ENCODE measurements around the gene CHD2. TPM values are rescaled to one million over a fixed set of nuclear protein-coding genes. Genes with fewer than 3 reads are reported as not detected.

CHD2 gene
- total RNA-seq, 2 experiments from 2014 or later: 92.8 to 95.7 TPM

GRCh38 chr15:92944946-92945521 is 44.9 kb downstream of the CHD2 start:
- H3K4me3 Mint-ChIP-seq: no peak overlapping the region

GRCh38 chr15:92947071-92947730 is 47.1 kb downstream of the CHD2 start:
- DNase-seq: no peak
- H3K4me3 Mint-ChIP-seq: no peak overlapping the region
- H3K9me3 Mint-ChIP-seq: peaks cover 33% of the 10 kb centered on the region
- peaks cover 9% of the 10 kb centered on the region for H3K4me1 Mint-ChIP-seq
- no peaks in the 10 kb centered on the region for H3K27me3 Mint-ChIP-seq
- no peak overlapping the region for H3K27ac Mint-ChIP-seq
- peaks cover 92% of the 10 kb centered on the region for H3K36me3 Mint-ChIP-seq

More at GRCh38 chr15:92944946-92945521, 44.9 kb downstream of the CHD2 start:
- Mint-ChIP-seq H3K4me1 (peaks cover 9% of the 10 kb centered on the region), H3K36me3 (peaks cover 83% of the 10 kb centered on the region), H3K27ac (peak overlapping the region; percentile 2), H3K9me3 (peaks cover 33% of the 10 kb centered on the region), H3K27me3 (no peaks in the 10 kb centered on the region)
- no peak for DNase-seq

GRCh38 chr15:92949604-92950249 is 49.6 kb downstream of the CHD2 start:
- H3K4me1 Mint-ChIP-seq: peaks cover 7% of the 10 kb centered on the region
- H3K4me3 Mint-ChIP-seq: no peak overlapping the region
- H3K27me3 Mint-ChIP-seq: no peaks in the 10 kb centered on the region
- H3K9me3 Mint-ChIP-seq: peaks cover 33% of the 10 kb centered on the region
- no peak for DNase-seq
- H3K27ac Mint-ChIP-seq: peak overlapping the region; percentile 1
- H3K36me3 Mint-ChIP-seq: peaks cover 83% of the 10 kb centered on the region

GRCh38 chr15:92951800-92952457 is 51.8 kb downstream of the CHD2 start:
- DNase-seq: no peak
- no peak overlapping the region for H3K27ac Mint-ChIP-seq
- H3K4me3 Mint-ChIP-seq: no peak overlapping the region
- H3K4me1 Mint-ChIP-seq: peaks cover 8% of the 10 kb centered on the region
- peaks cover 25% of the 10 kb centered on the region for H3K9me3 Mint-ChIP-seq
- no peaks in the 10 kb centered on the region for H3K27me3 Mint-ChIP-seq
- peaks cover 77% of the 10 kb centered on the region for H3K36me3 Mint-ChIP-seq

- Mint-ChIP-seq H3K9me3 (peaks cover 25% of the 10 kb centered on the region), H3K4me1 (peaks cover 12% of the 10 kb centered on the region), H3K36me3 (peaks cover 77% of the 10 kb centered on the region), H3K27me3 (no peaks in the 10 kb centered on the region), H3K4me3 (no peak overlapping the region), H3K27ac (no peak overlapping the region)
- no peak for DNase-seq
Observed at GRCh38 chr15:92952458-92952850, 52.3 kb downstream of the CHD2 start.

GRCh38 chr15:92953566-92953965 is 53.4 kb downstream of the CHD2 start:
- H3K27ac Mint-ChIP-seq: no peak overlapping the region
- DNase-seq: no peak
- H3K27me3 Mint-ChIP-seq: no peaks in the 10 kb centered on the region
- peaks cover 76% of the 10 kb centered on the region for H3K36me3 Mint-ChIP-seq
- peaks cover 24% of the 10 kb centered on the region for H3K9me3 Mint-ChIP-seq
- peaks cover 21% of the 10 kb centered on the region for H3K4me1 Mint-ChIP-seq
- no peak overlapping the region for H3K4me3 Mint-ChIP-seq

- H3K4me1 Mint-ChIP-seq: peaks cover 25% of the 10 kb centered on the region
- no peaks in the 10 kb centered on the region for H3K27me3 Mint-ChIP-seq
- DNase-seq: no peak
- peaks cover 75% of the 10 kb centered on the region for H3K36me3 Mint-ChIP-seq
- H3K4me3 Mint-ChIP-seq: no peak overlapping the region
- H3K27ac Mint-ChIP-seq: no peak overlapping the region
- H3K9me3 Mint-ChIP-seq: peaks cover 21% of the 10 kb centered on the region
Observed at GRCh38 chr15:92954002-92954401, 53.9 kb downstream of the CHD2 start.

- Mint-ChIP-seq H3K36me3 (peaks cover 75% of the 10 kb centered on the region), H3K4me3 (no peak overlapping the region)
- DNase-seq: no peak
Observed at GRCh38 chr15:92954578-92954977, 54.5 kb downstream of the CHD2 start.

GRCh38 chr15:92955706-92956105 is 55.6 kb downstream of the CHD2 start:
- Mint-ChIP-seq H3K4me3 (no peak overlapping the region), H3K27me3 (no peaks in the 10 kb centered on the region), H3K9me3 (peaks cover 10% of the 10 kb centered on the region), H3K36me3 (peaks cover 69% of the 10 kb centered on the region), H3K4me1 (peaks cover 33% of the 10 kb centered on the region), H3K27ac (peak overlapping the region; percentile 34)
- no peak for DNase-seq

More at GRCh38 chr15:92954578-92954977, 54.5 kb downstream of the CHD2 start:
- Mint-ChIP-seq H3K4me1 (peaks cover 29% of the 10 kb centered on the region), H3K27me3 (no peaks in the 10 kb centered on the region), H3K9me3 (peaks cover 15% of the 10 kb centered on the region), H3K27ac (no peak overlapping the region)

GRCh38 chr15:92958105-92958504 is 58.0 kb downstream of the CHD2 start:
- Mint-ChIP-seq H3K4me3 (peak overlapping the region; percentile 48), H3K4me1 (peaks cover 46% of the 10 kb centered on the region), H3K9me3 (peaks cover 11% of the 10 kb centered on the region), H3K27me3 (no peaks in the 10 kb centered on the region), H3K27ac (peak overlapping the region; percentile 65), H3K36me3 (peaks cover 76% of the 10 kb centered on the region)
- peak; percentile 52 for DNase-seq

- DNase-seq: no peak
- Mint-ChIP-seq H3K4me1 (peaks cover 52% of the 10 kb centered on the region), H3K36me3 (peaks cover 77% of the 10 kb centered on the region), H3K27me3 (no peaks in the 10 kb centered on the region), H3K27ac (peak overlapping the region; percentile 65), H3K4me3 (no peak overlapping the region), H3K9me3 (peaks cover 11% of the 10 kb centered on the region)
Observed at GRCh38 chr15:92959219-92959618, 59.1 kb downstream of the CHD2 start.

GRCh38 chr15:92960996-92961681 is 61.0 kb downstream of the CHD2 start:
- peaks cover 52% of the 10 kb centered on the region for H3K4me1 Mint-ChIP-seq
- peaks cover 11% of the 10 kb centered on the region for H3K9me3 Mint-ChIP-seq
- H3K27me3 Mint-ChIP-seq: no peaks in the 10 kb centered on the region
- H3K36me3 Mint-ChIP-seq: peaks cover 70% of the 10 kb centered on the region
- DNase-seq: no peak
- no peak overlapping the region for H3K27ac Mint-ChIP-seq
- H3K4me3 Mint-ChIP-seq: no peak overlapping the region

GRCh38 chr15:92962914-92963313 is 62.8 kb downstream of the CHD2 start:
- peak overlapping the region; percentile 58 for H3K27ac Mint-ChIP-seq
- peaks cover 47% of the 10 kb centered on the region for H3K4me1 Mint-ChIP-seq
- no peak for DNase-seq
- peaks cover 5% of the 10 kb centered on the region for H3K9me3 Mint-ChIP-seq
- no peak overlapping the region for H3K4me3 Mint-ChIP-seq
- H3K27me3 Mint-ChIP-seq: no peaks in the 10 kb centered on the region
- H3K36me3 Mint-ChIP-seq: peaks cover 68% of the 10 kb centered on the region

GRCh38 chr15:92963794-92964193 is 63.7 kb downstream of the CHD2 start:
- Mint-ChIP-seq H3K27ac (peak overlapping the region; percentile 57), H3K4me1 (peaks cover 41% of the 10 kb centered on the region), H3K4me3 (no peak overlapping the region), H3K9me3 (peaks cover 1% of the 10 kb centered on the region), H3K36me3 (peaks cover 64% of the 10 kb centered on the region), H3K27me3 (no peaks in the 10 kb centered on the region)
- DNase-seq: no peak
